Adipocyte (in vitro differentiated cells): ENCODE measurements around the gene LRMDA.

Source experiments
- DNase-seq: peaks from one replicate; pipeline ENCODE4 v3.0.0-alpha.2; 2015; ENCODE audit warnings: low read depth
- H3K27me3 ChIP-seq: replicated peaks from 2 replicates; pipeline ENCODE4 v1.7.0; 2013; ENCODE audit warnings: mild to moderate bottlenecking, low read length, moderate library complexity; ENCODE audit not compliant: control insufficient read depth, insufficient read depth
- H3K36me3 ChIP-seq: 2 replicates; pipeline ENCODE4 v1.7.0; 2013; ENCODE audit warnings: low read length, mild to moderate bottlenecking, moderate library complexity; ENCODE audit not compliant: control insufficient read depth, insufficient read depth, severe bottlenecking
- H3K4me1 ChIP-seq: 2 replicates; pipeline ENCODE4 v1.7.0; 2013; ENCODE audit warnings: mild to moderate bottlenecking, low read length, moderate library complexity; ENCODE audit not compliant: control insufficient read depth, insufficient read depth
- H3K4me3 ChIP-seq: 2 replicates; pipeline ENCODE4 v1.7.0; 2013; ENCODE audit warnings: mild to moderate bottlenecking, low read length, moderate library complexity
- H3K9ac ChIP-seq: 2 replicates; pipeline ENCODE4 v1.7.0; 2013; ENCODE audit warnings: mild to moderate bottlenecking, low read length, moderate library complexity
- H3K9me3 ChIP-seq: 2 replicates; pipeline ENCODE4 v1.7.0; 2013; ENCODE audit warnings: mild to moderate bottlenecking, low read length, moderate library complexity; ENCODE audit not compliant: control insufficient read depth

LRMDA gene

GRCh38 chr10:75624638-75625037 is 193.2 kb downstream of the LRMDA start:
- Histone ChIP-seq H3K4me3 (no peak overlapping the region), H3K9me3 (no peaks in the 10 kb centered on the region), H3K9ac (no peak overlapping the region), H3K36me3 (no peaks in the 10 kb centered on the region), H3K4me1 (peaks cover 17% of the 10 kb centered on the region), H3K27me3 (no peaks in the 10 kb centered on the region)
- DNase-seq: no peak

- peaks cover 14% of the 10 kb centered on the region for H3K4me1 ChIP-seq
- DNase-seq: no peak
- H3K36me3 ChIP-seq: no peaks in the 10 kb centered on the region
- H3K9me3 ChIP-seq: no peaks in the 10 kb centered on the region
- no peak overlapping the region for H3K4me3 ChIP-seq
- no peaks in the 10 kb centered on the region for H3K27me3 ChIP-seq
- no peak overlapping the region for H3K9ac ChIP-seq
Measured at GRCh38 chr10:75630746-75631145, 199.3 kb downstream of the LRMDA start.

GRCh38 chr10:75632805-75633462 is 201.5 kb downstream of the LRMDA start:
- Histone ChIP-seq H3K27me3 (no peaks in the 10 kb centered on the region), H3K9ac (peak overlapping the region; percentile 71), H3K9me3 (no peaks in the 10 kb centered on the region), H3K4me3 (peak overlapping the region; percentile 34), H3K36me3 (no peaks in the 10 kb centered on the region), H3K4me1 (peaks cover 14% of the 10 kb centered on the region)
- DNase-seq: no peak

GRCh38 chr10:75633568-75633967 is 202.1 kb downstream of the LRMDA start:
- no peak for DNase-seq
- Histone ChIP-seq H3K4me1 (peaks cover 14% of the 10 kb centered on the region), H3K9ac (peak overlapping the region; percentile 33), H3K4me3 (no peak overlapping the region), H3K9me3 (no peaks in the 10 kb centered on the region), H3K27me3 (no peaks in the 10 kb centered on the region), H3K36me3 (no peaks in the 10 kb centered on the region)

- Histone ChIP-seq H3K9me3 (no peaks in the 10 kb centered on the region), H3K9ac (no peak overlapping the region), H3K36me3 (no peaks in the 10 kb centered on the region), H3K4me3 (no peak overlapping the region), H3K4me1 (peaks cover 14% of the 10 kb centered on the region), H3K27me3 (no peaks in the 10 kb centered on the region)
- DNase-seq: no peak
Measured at GRCh38 chr10:75634947-75635346, 203.5 kb downstream of the LRMDA start.

GRCh38 chr10:75638752-75639151 is 207.3 kb downstream of the LRMDA start:
- no peaks in the 10 kb centered on the region for H3K27me3 ChIP-seq
- no peaks in the 10 kb centered on the region for H3K36me3 ChIP-seq
- no peak overlapping the region for H3K4me3 ChIP-seq
- no peak for DNase-seq
- peaks cover under 1% of the 10 kb centered on the region for H3K4me1 ChIP-seq
- H3K9ac ChIP-seq: no peak overlapping the region
- no peaks in the 10 kb centered on the region for H3K9me3 ChIP-seq

- H3K27me3 ChIP-seq: no peaks in the 10 kb centered on the region
- H3K36me3 ChIP-seq: no peaks in the 10 kb centered on the region
- H3K9ac ChIP-seq: no peak overlapping the region
- no peaks in the 10 kb centered on the region for H3K9me3 ChIP-seq
- H3K4me3 ChIP-seq: no peak overlapping the region
- no peak for DNase-seq
- no peaks in the 10 kb centered on the region for H3K4me1 ChIP-seq
Measured at GRCh38 chr10:75639736-75640135, 208.3 kb downstream of the LRMDA start.

GRCh38 chr10:75640381-75640780 is 209.0 kb downstream of the LRMDA start:
- Histone ChIP-seq H3K27me3 (no peaks in the 10 kb centered on the region), H3K9ac (no peak overlapping the region), H3K36me3 (no peaks in the 10 kb centered on the region), H3K4me3 (no peak overlapping the region), H3K9me3 (no peaks in the 10 kb centered on the region), H3K4me1 (no peaks in the 10 kb centered on the region)
- DNase-seq: no peak

- H3K27me3 ChIP-seq: no peaks in the 10 kb centered on the region
- no peaks in the 10 kb centered on the region for H3K4me1 ChIP-seq
- H3K36me3 ChIP-seq: no peaks in the 10 kb centered on the region
- no peak overlapping the region for H3K9ac ChIP-seq
- no peak overlapping the region for H3K4me3 ChIP-seq
- H3K9me3 ChIP-seq: no peaks in the 10 kb centered on the region
- no peak for DNase-seq
Measured at GRCh38 chr10:75640803-75641202, 209.4 kb downstream of the LRMDA start.

- Histone ChIP-seq H3K4me1 (peaks cover 8% of the 10 kb centered on the region), H3K27me3 (no peaks in the 10 kb centered on the region), H3K4me3 (no peak overlapping the region), H3K9me3 (no peaks in the 10 kb centered on the region), H3K36me3 (no peaks in the 10 kb centered on the region), H3K9ac (no peak overlapping the region)
- DNase-seq: no peak
Measured at GRCh38 chr10:75643405-75643804, 212.0 kb downstream of the LRMDA start.

GRCh38 chr10:75643944-75644692 is 212.7 kb downstream of the LRMDA start:
- DNase-seq: no peak
- Histone ChIP-seq H3K9me3 (no peaks in the 10 kb centered on the region), H3K4me1 (peaks cover 8% of the 10 kb centered on the region), H3K36me3 (no peaks in the 10 kb centered on the region), H3K9ac (no peak overlapping the region), H3K4me3 (no peak overlapping the region), H3K27me3 (no peaks in the 10 kb centered on the region)
